OCI-LY3 (cell line): ENCODE data around the gene RNU4-1.
A peak's percentile ranks its signal among the peaks of the same experiment; 100 is the strongest.

Source experiments
- H2AFZ ChIP-seq: fragments of 200-600, 300-600 bp; shearing (Covaris generic); 2 replicates; pipeline ENCODE4 v1.6.0; 2014; ENCODE audit warnings: antibody characterized with exemption, low read depth, low read length
- H3K27ac ChIP-seq: fragments of 200-600, 300-600 bp; sonication (generic); 2 replicates; pipeline ENCODE4 v1.5.1; 2014; ENCODE audit warnings: mild to moderate bottlenecking, low read length, moderate library complexity, mixed read lengths
- H3K27me3 ChIP-seq: fragments of 200-600, 300-600 bp; sonication (generic); 2 replicates; pipeline ENCODE4 v1.6.1; 2014; ENCODE audit warnings: low read depth, low read length, mixed read lengths
- H3K36me3 ChIP-seq: fragments of 200-600, 300-600 bp; sonication (generic); replicated peaks from 2 replicates; pipeline ENCODE3; 2014; ENCODE audit warnings: low read depth, low read length, mixed read lengths
- H3K4me1 ChIP-seq: fragments of 300-600, 200-600 bp; sonication (generic); 2 replicates; pipeline ENCODE4 v1.6.1; 2014; ENCODE audit warnings: low read length, mixed read lengths
- H3K4me2 ChIP-seq: fragments of 200-600, 300-600 bp; sonication (generic); 2 replicates; pipeline ENCODE4 v1.6.1; 2014; ENCODE audit warnings: low read length, mixed read lengths
- H3K4me3 ChIP-seq: fragments of 300-600, 200-600 bp; sonication (generic); 2 replicates; pipeline ENCODE4 v1.5.1; 2014; ENCODE audit warnings: antibody characterized with exemption, mild to moderate bottlenecking, low read length, moderate library complexity
- H3K79me2 ChIP-seq: fragments of 300-600, 200-600 bp; shearing (Covaris generic); 2 replicates; pipeline ENCODE4 v1.6.1; 2014; ENCODE audit warnings: mild to moderate bottlenecking, low read length, mixed read lengths
- H3K9ac ChIP-seq: fragments of 300-600, 200-600 bp; shearing (Covaris generic); 2 replicates; pipeline ENCODE4 v1.6.0; 2014; ENCODE audit warnings: mild to moderate bottlenecking, low read length, moderate library complexity
- H3K9me3 ChIP-seq: fragments of 200-600, 300-600 bp; shearing (Covaris generic); 2 replicates; pipeline ENCODE4 v1.6.1; 2014; ENCODE audit warnings: low read length, mixed read lengths; ENCODE audit not compliant: insufficient read depth
- H4K20me1 ChIP-seq: fragments of 200-600, 300-600 bp; sonication (generic); 2 replicates; pipeline ENCODE4 v1.6.1; 2016; ENCODE audit warnings: low read length, mixed read lengths; ENCODE audit not compliant: insufficient read depth
- CTCF ChIP-seq: fragments of 200-600, 300-600 bp; sonication (generic); IDR thresholded peaks from 2 replicates; pipeline ENCODE4 v1.5.1; 2014; ENCODE audit warnings: antibody characterized with exemption, low read length, low read depth
- EZH2phosphoT487 ChIP-seq: fragments of 200-600 bp; shearing (Covaris generic); IDR thresholded peaks from 2 replicates; pipeline ENCODE4 v1.6.1; 2018; ENCODE audit warnings: antibody characterized with exemption, mixed run types, low read depth

RNU4-1 gene

GRCh38 chr12:120264904-120265472, 28.0 kb downstream of the RNU4-1 start:
- no peak overlapping the region for H3K27ac ChIP-seq
- no peaks in the 10 kb centered on the region for H4K20me1 ChIP-seq
- peak overlapping the region; percentile 96 for H3K4me2 ChIP-seq
- peaks cover 27% of the 10 kb centered on the region for H3K27me3 ChIP-seq
- peaks cover 15% of the 10 kb centered on the region; the same call in 1 of the 2 replicates for H3K4me1 ChIP-seq
- TF ChIP-seq CTCF (no peak), EZH2phosphoT487 (no peak)
- H3K79me2 ChIP-seq: no peaks in the 10 kb centered on the region
- no peaks in the 10 kb centered on the region for H3K9me3 ChIP-seq
- H3K4me3 ChIP-seq: peak overlapping the region; percentile 96
- peak overlapping the region; percentile 87 for H3K9ac ChIP-seq
- H2AFZ ChIP-seq: peak overlapping the region; percentile 47
- H3K36me3 ChIP-seq: no peaks in the 10 kb centered on the region

GRCh38 chr12:120264086-120264903, 28.7 kb downstream of the RNU4-1 start:
- Histone ChIP-seq H3K27me3 (peaks cover 27% of the 10 kb centered on the region), H3K9ac (no peak overlapping the region), H3K27ac (no peak overlapping the region), H3K79me2 (no peaks in the 10 kb centered on the region), H3K9me3 (no peaks in the 10 kb centered on the region), H2AFZ (no peak overlapping the region), H4K20me1 (no peaks in the 10 kb centered on the region), H3K4me2 (peak overlapping the region; percentile 96), H3K4me1 (peaks cover 15% of the 10 kb centered on the region; the same call in 1 of the 2 replicates), H3K4me3 (peak overlapping the region; percentile 96), H3K36me3 (no peaks in the 10 kb centered on the region)
- TF ChIP-seq CTCF (no peak), EZH2phosphoT487 (no peak)

- Histone ChIP-seq H3K4me1 (peaks cover 15% of the 10 kb centered on the region; the same call in 1 of the 2 replicates), H3K4me3 (no peak overlapping the region), H3K9ac (no peak overlapping the region), H3K79me2 (no peaks in the 10 kb centered on the region), H3K4me2 (no peak overlapping the region), H3K27me3 (peaks cover 27% of the 10 kb centered on the region), H3K9me3 (no peaks in the 10 kb centered on the region), H2AFZ (no peak overlapping the region), H4K20me1 (no peaks in the 10 kb centered on the region), H3K27ac (no peak overlapping the region), H3K36me3 (no peaks in the 10 kb centered on the region)
- TF ChIP-seq EZH2phosphoT487: no peak
- no peak for TF ChIP-seq CTCF
These were observed 29.3 kb downstream of the RNU4-1 start for GRCh38 chr12:120263748-120264085.
